CD14-positive monocyte (primary cell): Measurements from ENCODE around the gene HSF2BP. TPM values are rescaled to one million over a fixed set of nuclear protein-coding genes. Genes with fewer than 3 reads are reported as not detected.

Experiments
- DNase-seq, 3 donors: peaks; one replicate each; pipeline ENCODE4 v3.0.0-alpha.2; 2011 to 2022
- H2AFZ ChIP-seq: 2 replicates; pipeline ENCODE4 v1.6.0; 2012; ENCODE audit warnings: mild to moderate bottlenecking, low read depth, low read length, inconsistent platforms; ENCODE audit not compliant: insufficient read depth, poor library complexity, severe bottlenecking
- H3K27ac ChIP-seq, 2 donors: 1 replicate in 1 of 2; 2 replicates in 1 of 2; pipeline ENCODE4 v1.5.1; 2012 to 2013; ENCODE audit warnings: low read length in 2 of 2, control low read depth in 1 of 2, inconsistent platforms in 1 of 2, low read depth in 1 of 2, mild to moderate bottlenecking in 1 of 2
- H3K27me3 ChIP-seq, 2 donors: one replicate each; pipeline versions ENCODE4 v1.6.0 to v1.6.1; 2011 to 2013; ENCODE audit warnings: low read length in 2 of 2; ENCODE audit not compliant: control insufficient read depth in 2 of 2, insufficient read depth in 2 of 2
- H3K36me3 ChIP-seq, 2 donors: replicated peaks in 1 of 2; 1 replicate in 1 of 2; 2 replicates in 1 of 2; pipeline versions ENCODE4 v1.5.1 to v1.6.1; 2012 to 2013; ENCODE audit warnings: low read length in 2 of 2, control low read depth in 1 of 2, inconsistent platforms in 1 of 2, mild to moderate bottlenecking in 1 of 2; ENCODE audit not compliant: insufficient read depth in 2 of 2, control insufficient read depth in 1 of 2
- H3K4me1 ChIP-seq, 2 donors: 1 replicate in 1 of 2; 2 replicates in 1 of 2; pipeline versions ENCODE4 v1.5.1 to v1.6.1; 2012 to 2013; ENCODE audit warnings: low read length in 2 of 2, control low read depth in 1 of 2, inconsistent platforms in 1 of 2, mild to moderate bottlenecking in 1 of 2, moderate library complexity in 1 of 2; ENCODE audit not compliant: insufficient read depth in 2 of 2, control insufficient read depth in 1 of 2
- H3K4me2 ChIP-seq: replicated peaks from 2 replicates; pipeline ENCODE3; 2012; ENCODE audit warnings: low read length, moderate library complexity, mild to moderate bottlenecking; ENCODE audit not compliant: poor library complexity, severe bottlenecking; ENCODE audit errors: extremely low read depth
- H3K4me3 ChIP-seq, 3 experiments: fragments of 200-600 bp in 1 of 3; sonication (generic) in 1 of 3; replicated peaks in 1 of 3; 1 replicate in 2 of 3; 2 replicates in 1 of 3; pipeline ENCODE4 v1.5.1; 2011 to 2013; ENCODE audit warnings: low read length in 3 of 3, mild to moderate bottlenecking in 3 of 3, control low read depth in 2 of 3, low read depth in 2 of 3, inconsistent platforms in 1 of 3, moderate library complexity in 1 of 3
- H3K79me2 ChIP-seq: 2 replicates; pipeline ENCODE4 v1.6.0; 2012; ENCODE audit warnings: mild to moderate bottlenecking, control low read depth, inconsistent platforms, low read length, moderate library complexity; ENCODE audit not compliant: insufficient read depth
- H3K9ac ChIP-seq: 2 replicates; pipeline ENCODE4 v1.6.0; 2017; ENCODE audit warnings: low read length, mild to moderate bottlenecking; ENCODE audit not compliant: insufficient read depth, poor library complexity, severe bottlenecking
- H3K9me3 ChIP-seq, 2 donors: replicated peaks in 1 of 2; 1 replicate in 1 of 2; 2 replicates in 1 of 2; pipeline versions ENCODE4 v1.5.1 to v1.6.1; 2012 to 2013; ENCODE audit warnings: low read length in 2 of 2, control low read depth in 1 of 2; ENCODE audit not compliant: control insufficient read depth in 1 of 2, insufficient read depth in 1 of 2
- H4K20me1 ChIP-seq: 2 replicates; pipeline ENCODE4 v1.6.0; 2012; ENCODE audit warnings: mild to moderate bottlenecking, low read length, control low read depth, moderate library complexity; ENCODE audit not compliant: insufficient read depth
- H3K27ac Mint-ChIP-seq, 7 donors: one replicate each; pipeline ENCODE4 v1.8.0; 2020; ENCODE audit warnings: mild to moderate bottlenecking in 7 of 7, mixed read lengths in 7 of 7, moderate library complexity in 6 of 7, inconsistent platforms in 2 of 7
- H3K27me3 Mint-ChIP-seq, 3 donors: one replicate each; pipeline ENCODE4 v1.8.0; 2021 to 2022; ENCODE audit warnings: low read depth in 3 of 3, mild to moderate bottlenecking in 3 of 3, mixed read lengths in 3 of 3, moderate library complexity in 3 of 3, inconsistent platforms in 1 of 3
- H3K36me3 Mint-ChIP-seq, 2 donors: one replicate each; pipeline ENCODE4 v1.8.0; 2020; ENCODE audit warnings: mixed read lengths in 2 of 2, inconsistent platforms in 1 of 2, mild to moderate bottlenecking in 1 of 2
- H3K4me1 Mint-ChIP-seq: one replicate; pipeline ENCODE4 v1.8.0; 2020; ENCODE audit warnings: mild to moderate bottlenecking, mixed read lengths
- H3K4me3 Mint-ChIP-seq, 2 donors: one replicate each; pipeline ENCODE4 v1.8.0; 2020; ENCODE audit warnings: mild to moderate bottlenecking in 2 of 2, mixed read lengths in 2 of 2, moderate library complexity in 1 of 2
- H3K9me3 Mint-ChIP-seq, 7 donors: one replicate each; pipeline ENCODE4 v1.8.0; 2020 to 2022; ENCODE audit warnings: mixed read lengths in 7 of 7, mild to moderate bottlenecking in 6 of 7, moderate library complexity in 6 of 7, inconsistent platforms in 2 of 7
- CTCF ChIP-seq: fragments of 200-600 bp; IDR thresholded peaks from one replicate; pipeline ENCODE4 v1.8.0; 2022; ENCODE audit warnings: antibody characterized with exemption, mild to moderate bottlenecking
- WGBS: methylation state at CpG from one replicate; pipeline ENCODE4 v1.1.5; 2013; ENCODE audit warnings: missing lambda C conversion rate; ENCODE audit not compliant: insufficient coverage; 5-methylcytosine and 5-hydroxymethylcytosine counted together
- intact Hi-C, 2 donors: fragments of 100-400 bp; cut with micrococcal nuclease; formaldehyde crosslinking; loops; one replicate each; pipeline versions ENCODE4 v1.15.0 to v1.15.1; 2023
- polyA plus RNA-seq, 3 donors: library from polyadenylated mRNA; depleted of rRNA in 1 of 3; unstranded in 2 of 3; stranded (reverse) in 1 of 3; fragments of 300-500 nt in 2 of 3; fragments of >200 nt in 1 of 3; fragmentation: Illumina TruSeq in 2 of 3; gene quantifications; 1 replicate in 2 of 3; 2 replicates in 1 of 3; pipeline ENCODE4 v1.2.3, GENCODE V29; 2012 to 2021

Gene HSF2BP
- polyA plus RNA-seq, 3 donors: 0.20 TPM; not detected in 2

- no peaks in the 10 kb centered on the region for H3K36me3 ChIP-seq
- DNase-seq: no peak
- TF ChIP-seq CTCF: no peak
- Mint-ChIP-seq H3K4me3 (no peak overlapping the region), H3K27me3 (peaks cover 9 to 16% (median 12%) of the 10 kb centered on the region in 3 donors), H3K27ac (no peak overlapping the region), H3K4me1 (peaks cover 16% of the 10 kb centered on the region), H3K9me3 (no peaks in the 10 kb centered on the region), H3K36me3 (no peaks in the 10 kb centered on the region)
- 93% methylated on average over 3 of the region's 7 CpGs for WGBS
- no peak overlapping the region for H2AFZ ChIP-seq
- H3K27me3 ChIP-seq: peaks cover 0 to 3% of the 10 kb centered on the region in 2 donors
- H3K4me1 ChIP-seq: peaks cover 17 to 25% of the 10 kb centered on the region in 2 donors
- intact Hi-C loops: no loop called here
- no peak overlapping the region for H3K9ac ChIP-seq
- H3K79me2 ChIP-seq: peaks cover 4% of the 10 kb centered on the region
- no peaks in the 10 kb centered on the region for H3K9me3 ChIP-seq
- no peaks in the 10 kb centered on the region for H4K20me1 ChIP-seq
- no peak overlapping the region for H3K4me2 ChIP-seq
- no peak overlapping the region for H3K4me3 ChIP-seq
- H3K27ac ChIP-seq: no peak overlapping the region
Observed at GRCh38 chr21:43654806-43655489, 4.3 kb downstream of the HSF2BP start.

- Histone ChIP-seq H3K36me3 (no peaks in the 10 kb centered on the region), H3K27me3 (peaks cover 0 to 3% of the 10 kb centered on the region in 2 donors), H3K9ac (no peak overlapping the region), H3K4me3 (no peak overlapping the region), H3K79me2 (no peaks in the 10 kb centered on the region), H3K4me1 (peaks cover 10 to 16% of the 10 kb centered on the region in 2 donors), H2AFZ (no peak overlapping the region), H3K9me3 (no peaks in the 10 kb centered on the region), H3K4me2 (no peak overlapping the region), H3K27ac (no peak overlapping the region), H4K20me1 (no peaks in the 10 kb centered on the region)
- no peak for TF ChIP-seq CTCF
- Mint-ChIP-seq H3K4me3 (no peak overlapping the region), H3K27me3 (peaks cover 5 to 16% (median 12%) of the 10 kb centered on the region in 3 donors), H3K9me3 (no peaks in the 10 kb centered on the region), H3K36me3 (no peaks in the 10 kb centered on the region), H3K4me1 (peaks cover 10% of the 10 kb centered on the region), H3K27ac (no peak overlapping the region)
- intact Hi-C loops: no loop called here
- no peak for DNase-seq
- 98% methylated on average over 5 of the region's 6 CpGs for WGBS
Observed at GRCh38 chr21:43653626-43654025, 5.7 kb downstream of the HSF2BP start.
